ENCODE data around the gene MTA3.

MTA3 gene

GRCh38 chr2:42566025-42566424, 2.4 kb upstream of the MTA3 start:
- DNase-seq (ENCODE audit: low spot score): no peak
- ChIA-PET CTCF (interaction anchor here (0.6 kb wide), 1 partner anchor 1751 kb away, joined by 3 read pairs; no protein-coding TSS in a partner anchor), POLR2A (ENCODE audit: low non-redundant PET) (no interaction called here)
- H3K27ac ChIP-seq: no peak overlapping the region
- no peak for TF ChIP-seq CTCF (conservative IDR thresholded peaks at IDR 0.05; ENCODE audit: low read depth)

- POLR2A ChIA-PET (ENCODE audit: low non-redundant PET): no interaction called here
- CTCF ChIA-PET: interaction anchor here (0.8 kb wide), 1 partner anchor 8 kb away, joined by 3 read pairs; no protein-coding TSS in a partner anchor
- no peak for DNase-seq (ENCODE audit: low spot score)
Observed at GRCh38 chr2:42566837-42567321, 1.6 kb upstream of the MTA3 start.

GRCh38 chr2:42567364-42567763, 1.1 kb upstream of the MTA3 start:
- CTCF ChIA-PET: interaction anchor here (0.8 kb wide), 1 partner anchor 9 kb away, joined by 3 read pairs; no protein-coding TSS in a partner anchor
- POLR2A ChIA-PET (ENCODE audit: low non-redundant PET): no interaction called here
- DNase-seq (ENCODE audit: low spot score): no peak
- H3K27ac ChIP-seq: no peak overlapping the region
- TF ChIP-seq CTCF (conservative IDR thresholded peaks at IDR 0.05; ENCODE audit: low read depth): no peak

More at GRCh38 chr2:42566837-42567321, 1.6 kb upstream of the MTA3 start:
- no peak for TF ChIP-seq CTCF (conservative IDR thresholded peaks at IDR 0.05; ENCODE audit: low read depth)
- no peak overlapping the region for H3K27ac ChIP-seq

- DNase-seq (ENCODE audit: low spot score): no peak
- ChIA-PET CTCF (interaction anchor here (0.8 kb wide), 1 partner anchor 9 kb away, joined by 3 read pairs; no protein-coding TSS in a partner anchor), POLR2A (ENCODE audit: low non-redundant PET) (no interaction called here)
- no peak for TF ChIP-seq CTCF (conservative IDR thresholded peaks at IDR 0.05; ENCODE audit: low read depth)
- peak overlapping the region; percentile 75 for H3K27ac ChIP-seq
Observed at GRCh38 chr2:42567806-42568400, 529 bp upstream of the MTA3 start.

GRCh38 chr2:42569116-42569711, 782 bp downstream of the MTA3 start:
- ChIA-PET POLR2A (ENCODE audit: low non-redundant PET) (interaction anchor here (0.6 kb wide), 1 partner anchor 90 kb away, joined by 6 read pairs; no protein-coding TSS in a partner anchor), CTCF (interaction anchor here (0.6 to 0.9 kb wide), 3 partner anchors 11 to 141 kb away, joined by 3 to 4 read pairs (median 3); no protein-coding TSS in a partner anchor)
- peak overlapping the region; percentile 75 for H3K27ac ChIP-seq
- TF ChIP-seq CTCF (conservative IDR thresholded peaks at IDR 0.05; ENCODE audit: low read depth): no peak
- DNase-seq (ENCODE audit: low spot score): peak; percentile 31

- ChIA-PET POLR2A (ENCODE audit: low non-redundant PET) (interaction anchor here (0.6 kb wide), 1 partner anchor 89 kb away, joined by 6 read pairs; no protein-coding TSS in a partner anchor), CTCF (interaction anchor here (0.9 kb wide), 1 partner anchor 11 kb away, joined by 3 read pairs; no protein-coding TSS in a partner anchor)
- no peak overlapping the region for H3K27ac ChIP-seq
- no peak for DNase-seq (ENCODE audit: low spot score)
- TF ChIP-seq CTCF (conservative IDR thresholded peaks at IDR 0.05; ENCODE audit: low read depth): no peak
Observed at GRCh38 chr2:42569883-42570282, 1.5 kb downstream of the MTA3 start.
